HEK293T (cell line): ENCODE results near the gene KRTAP25-1.

Experiments used
- ARNT ChIP-seq: fragments of 450-650 bp; IDR thresholded peaks from 2 replicates; pipeline ENCODE4 v1.6.1; 2017; ENCODE audit warnings: mild to moderate bottlenecking
- BHLHE40 ChIP-seq: fragments of 450-650 bp; IDR thresholded peaks from 2 replicates; pipeline ENCODE4 v1.6.1; 2016; ENCODE audit warnings: mild to moderate bottlenecking, moderate library complexity, borderline replicate concordance
- CTBP1 ChIP-seq: fragments of 450-650 bp; IDR thresholded peaks from 2 replicates; pipeline ENCODE4 v1.6.1; 2016; ENCODE audit warnings: borderline replicate concordance
- ELF4 ChIP-seq: fragments of 450-650 bp; IDR thresholded peaks from 2 replicates; pipeline ENCODE4 v1.6.1; 2017; ENCODE audit warnings: antibody characterized with exemption
- FOXK2 ChIP-seq: fragments of 450-650 bp; IDR thresholded peaks from 2 replicates; pipeline ENCODE4 v1.6.1; 2016; ENCODE audit warnings: mild to moderate bottlenecking
- FOXM1 ChIP-seq: fragments of 450-650 bp; IDR thresholded peaks from 2 replicates; pipeline ENCODE4 v1.6.1; 2017; ENCODE audit warnings: mild to moderate bottlenecking, borderline replicate concordance
- NFRKB ChIP-seq: fragments of 450-650 bp; IDR thresholded peaks from 2 replicates; pipeline ENCODE4 v1.6.1; 2016; ENCODE audit warnings: mild to moderate bottlenecking, moderate library complexity
- SP1 ChIP-seq: fragments of 450-650 bp; IDR thresholded peaks from 2 replicates; pipeline ENCODE4 v1.6.1; 2017
- ZNF384 ChIP-seq: fragments of 450-650 bp; IDR thresholded peaks from 2 replicates; pipeline ENCODE4 v1.6.1; 2016
- TF ChIP-seq, protein P1 (sequence below): fragments of 450-650 bp; IDR thresholded peaks from 2 replicates; pipeline ENCODE4 v1.6.1; 2016

DNA sequence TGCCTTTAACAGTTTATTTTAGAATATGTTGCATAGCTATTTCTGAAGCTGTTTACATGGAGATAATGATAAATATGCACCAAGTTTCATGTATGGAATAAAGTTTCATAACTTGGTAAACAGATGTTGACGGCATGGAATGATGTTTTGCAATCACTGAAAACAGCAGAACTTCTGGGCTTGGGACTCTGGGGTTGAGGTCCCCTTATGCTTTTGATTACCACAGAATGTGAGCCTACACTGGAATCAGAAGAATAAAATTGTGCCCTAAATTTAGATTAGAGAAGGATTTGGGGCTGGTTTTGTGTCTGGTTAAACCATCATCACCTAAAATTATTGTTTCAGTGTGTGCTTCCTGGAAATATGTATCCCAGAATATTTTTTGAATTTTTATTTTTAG lies 17.7 kb downstream of the KRTAP25-1 start:
- TF ChIP-seq FOXM1 (no peak), BHLHE40 (no peak), SP1 (no peak), NFRKB (no peak), CTBP1 (no peak), ZNF384 (no peak), FOXK2 (no peak), ARNT (no peak), ELF4 (no peak)
- TF ChIP-seq, protein P1, sequence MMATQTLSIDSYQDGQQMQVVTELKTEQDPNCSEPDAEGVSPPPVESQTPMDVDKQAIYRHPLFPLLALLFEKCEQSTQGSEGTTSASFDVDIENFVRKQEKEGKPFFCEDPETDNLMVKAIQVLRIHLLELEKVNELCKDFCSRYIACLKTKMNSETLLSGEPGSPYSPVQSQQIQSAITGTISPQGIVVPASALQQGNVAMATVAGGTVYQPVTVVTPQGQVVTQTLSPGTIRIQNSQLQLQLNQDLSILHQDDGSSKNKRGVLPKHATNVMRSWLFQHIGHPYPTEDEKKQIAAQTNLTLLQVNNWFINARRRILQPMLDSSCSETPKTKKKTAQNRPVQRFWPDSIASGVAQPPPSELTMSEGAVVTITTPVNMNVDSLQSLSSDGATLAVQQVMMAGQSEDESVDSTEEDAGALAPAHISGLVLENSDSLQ: no peak
